ENCODE measurements around the gene PPIL1. TPM values are rescaled to one million over a fixed set of nuclear protein-coding genes. Genes with fewer than 3 reads are reported as not detected.

PPIL1 gene
- total and polyA plus RNA-seq, 2 of the 8 experiments (the other 6 are each of a cell fraction or from before 2014, with no cell fraction given): 83.7 to 86.5 TPM

DNA sequence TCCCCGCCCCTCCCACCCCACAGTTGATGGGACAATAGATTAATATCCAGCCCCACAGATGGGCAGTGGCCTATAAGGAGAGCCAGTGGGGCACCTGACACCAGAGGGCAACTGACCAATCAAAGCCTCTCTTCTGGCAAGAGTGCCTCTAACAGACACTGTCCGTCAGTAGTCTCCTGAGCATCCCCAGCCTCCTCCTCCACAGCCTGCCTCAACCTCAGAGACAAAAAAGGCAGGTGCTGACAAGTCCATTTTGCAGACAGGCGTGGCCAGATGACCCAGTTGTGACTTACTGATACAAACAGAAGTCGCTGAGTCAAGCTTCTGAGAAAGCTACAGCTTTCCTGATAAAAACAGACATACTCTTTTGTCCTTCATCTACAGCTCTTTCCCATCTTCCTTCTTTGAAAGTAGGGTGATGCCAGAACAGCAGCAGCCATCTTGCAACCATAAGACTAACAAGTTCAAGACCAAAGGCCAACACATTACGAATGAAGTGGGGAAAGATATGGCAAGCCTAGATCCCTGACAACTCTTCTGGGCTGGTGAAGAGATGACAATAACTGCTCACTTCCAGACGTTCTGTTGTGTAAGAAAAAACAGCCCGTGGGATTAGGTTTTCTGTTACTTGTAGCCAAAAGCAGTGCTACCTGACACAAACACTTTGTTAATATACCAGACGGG, 12.3 kb downstream of the PPIL1 start:
- Histone ChIP-seq H3K14ac (ENCODE audit: insufficient read length) (no peak overlapping the region), H2BK120ac (replicated peaks; ENCODE audit: low read depth, low read length) (no peak overlapping the region), H4K91ac (replicated peaks; ENCODE audit: insufficient read length, low read length) (no peak overlapping the region), H3K9ac (replicated peaks in 1 of 4; ENCODE audit: extremely low read depth in 1 of 4, low read depth in 3 of 4, low read length in 3 of 4) (no peak overlapping the region), H3K9me3 (ENCODE audit: insufficient read depth in 2 of 2, low read depth in 1 of 2, low read length in 1 of 2) (peaks cover 0 to 3% of the 10 kb centered on the region in 2 experiments; a peak in 2 of 4 replicates), H4K5ac (ENCODE audit: insufficient read length, low read depth, low read length) (no peak overlapping the region), H2AFZ (ENCODE audit: low read length) (no peak overlapping the region), H3K36me3 (ENCODE audit: control insufficient read depth in 2 of 4, insufficient read depth in 4 of 4, low read length in 3 of 4) (peaks cover 2 to 28% (median 14%) of the 10 kb centered on the region in 4 experiments), H3K4me2 (ENCODE audit: insufficient read depth in 1 of 2, low read depth in 2 of 2, low read length in 2 of 2) (no peak overlapping the region), H3K79me2 (ENCODE audit: control insufficient read depth in 1 of 2, insufficient read depth in 2 of 2, low read length in 2 of 2) (peaks cover 5 to 77% of the 10 kb centered on the region in 2 experiments), H2BK15ac (ENCODE audit: low read length) (no peak overlapping the region; the same call in 1 of the 2 replicates), H2AK5ac (ENCODE audit: low read depth, low read length) (no peak overlapping the region), H3K4me3 (ENCODE audit: extremely low read depth in 1 of 4, insufficient read depth in 2 of 4, low read depth in 3 of 4, low read length in 4 of 4) (no peak overlapping the region), H3K18ac (ENCODE audit: extremely low read depth, low read length) (no peak overlapping the region), H3K27ac (ENCODE audit: low read depth, low read length) (no peak overlapping the region), H3K4ac (replicated peaks; ENCODE audit: insufficient read length, low read depth, low read length) (no peak overlapping the region), H3K27me3 (replicated peaks in 1 of 4; ENCODE audit: control insufficient read depth in 3 of 4, extremely low read depth in 1 of 4, insufficient read depth in 3 of 4, low read length in 3 of 4) (no peaks in the 10 kb centered on the region), H2BK12ac (ENCODE audit: low read depth, low read length) (no peak overlapping the region), H3K23ac (ENCODE audit: insufficient read length) (no peak overlapping the region), H2BK5ac (ENCODE audit: low read depth, low read length) (no peak overlapping the region), H2BK20ac (ENCODE audit: low read length) (no peak overlapping the region), H3K56ac (replicated peaks; ENCODE audit: insufficient read length, low read depth, low read length) (no peak overlapping the region), H3K4me1 (replicated peaks in 1 of 4; ENCODE audit: control insufficient read depth in 3 of 4, insufficient read depth in 4 of 4, low read length in 3 of 4) (peaks cover 2 to 11% (median 3%) of the 10 kb centered on the region in 4 experiments; a peak in 5 of 7 replicates), H4K8ac (ENCODE audit: extremely low read depth, insufficient read depth, low read length) (no peak overlapping the region), H3K23me2 (ENCODE audit: low read depth, low read length) (no peaks in the 10 kb centered on the region; the same call in 1 of the 2 replicates), H4K20me1 (replicated peaks in 1 of 2; ENCODE audit: control insufficient read depth in 1 of 2, insufficient read depth in 2 of 2, low read length in 2 of 2) (peaks cover 5 to 14% of the 10 kb centered on the region in 2 experiments), H3K79me1 (ENCODE audit: low read depth, low read length) (peaks cover 25% of the 10 kb centered on the region)
- ChIA-PET POLR2A (ENCODE audit: partially characterized antibody) (interaction anchor here (5.1 kb wide), 1 partner anchor 12 kb away, joined by 32 read pairs; the partner anchor contains the start of gene PPIL1), CTCF (ENCODE audit: partially characterized antibody) (interaction anchor here (0.9 to 12.6 kb wide), 2 partner anchors 14 to 96 kb away, joined by 3 to 99 read pairs; no protein-coding TSS in a partner anchor)
- DNase-seq (ENCODE audit: low read depth in 1 of 2, low spot score in 2 of 2) (no peak), FAIRE-seq (no peak)
- 90% methylated on average over 8 of the region's 8 CpGs; no CpG with 5 or more reads in 1 of the 2 experiments for WGBS, 2 experiments (ENCODE audit: extremely low coverage in 1 of 2, insufficient coverage in 1 of 2, insufficient read length in 1 of 2, insufficient replicate concordance in 2 of 2, low coverage in 1 of 2, low lambda C conversion rate in 2 of 2, missing lambda C conversion rate in 1 of 2)
- TF ChIP-seq, protein P1, sequence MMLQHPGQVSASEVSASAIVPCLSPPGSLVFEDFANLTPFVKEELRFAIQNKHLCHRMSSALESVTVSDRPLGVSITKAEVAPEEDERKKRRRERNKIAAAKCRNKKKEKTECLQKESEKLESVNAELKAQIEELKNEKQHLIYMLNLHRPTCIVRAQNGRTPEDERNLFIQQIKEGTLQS (IDR thresholded peaks at IDR 0.05; ENCODE audit: insufficient read depth, low read depth, low read length): no peak
- TF ChIP-seq CHD1 (IDR thresholded peaks at IDR 0.05; ENCODE audit: low read depth, low read length) (no peak), GTF2F1 (IDR thresholded peaks at IDR 0.05; ENCODE audit: borderline replicate concordance, low read depth, low read length) (no peak), RXRA (IDR thresholded peaks at IDR 0.05; ENCODE audit: insufficient read depth, low read depth, low read length) (no peak), SP2 (IDR thresholded peaks at IDR 0.05; ENCODE audit: low read length) (no peak), YY1 (IDR thresholded peaks at IDR 0.05; ENCODE audit: low read depth, low read length) (no peak), EZH2 (IDR thresholded peaks at IDR 0.05; ENCODE audit: low read depth, low read length, severe bottlenecking) (no peak), TAF1 (IDR thresholded peaks at IDR 0.05; ENCODE audit: low read depth, low read length) (no peak)
- TF ChIP-seq, protein P2, sequence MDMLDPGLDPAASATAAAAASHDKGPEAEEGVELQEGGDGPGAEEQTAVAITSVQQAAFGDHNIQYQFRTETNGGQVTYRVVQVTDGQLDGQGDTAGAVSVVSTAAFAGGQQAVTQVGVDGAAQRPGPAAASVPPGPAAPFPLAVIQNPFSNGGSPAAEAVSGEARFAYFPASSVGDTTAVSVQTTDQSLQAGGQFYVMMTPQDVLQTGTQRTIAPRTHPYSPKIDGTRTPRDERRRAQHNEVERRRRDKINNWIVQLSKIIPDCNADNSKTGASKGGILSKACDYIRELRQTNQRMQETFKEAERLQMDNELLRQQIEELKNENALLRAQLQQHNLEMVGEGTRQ (IDR thresholded peaks at IDR 0.05; ENCODE audit: low read length): no peak
- TF ChIP-seq, protein P3, sequence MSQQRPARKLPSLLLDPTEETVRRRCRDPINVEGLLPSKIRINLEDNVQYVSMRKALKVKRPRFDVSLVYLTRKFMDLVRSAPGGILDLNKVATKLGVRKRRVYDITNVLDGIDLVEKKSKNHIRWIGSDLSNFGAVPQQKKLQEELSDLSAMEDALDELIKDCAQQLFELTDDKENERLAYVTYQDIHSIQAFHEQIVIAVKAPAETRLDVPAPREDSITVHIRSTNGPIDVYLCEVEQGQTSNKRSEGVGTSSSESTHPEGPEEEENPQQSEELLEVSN (IDR thresholded peaks at IDR 0.05): no peak
